Keratinocyte (primary cell): ENCODE data around the gene OR7C1. TPM values are rescaled to one million over a fixed set of nuclear protein-coding genes. Genes with fewer than 3 reads are reported as not detected.

Source experiments
- DNase-seq: peaks from one replicate; pipeline ENCODE4 v3.0.0-alpha.2; 2011; ENCODE audit warnings: low read depth, missing footprints, low spot score
- FAIRE-seq: peaks from 2 replicates; lab custom pipeline; 2011; peaks lifted over from hg19 to GRCh38; lab: Jason Lieb, UNC
- H2AFZ ChIP-seq: 2 replicates; pipeline ENCODE4 v1.6.0; 2012; ENCODE audit warnings: low read length, control low read depth, inconsistent platforms; ENCODE audit not compliant: control insufficient read depth
- H3K27ac ChIP-seq: 2 replicates; pipeline ENCODE4 v1.5.1; 2011; ENCODE audit warnings: low read length; ENCODE audit not compliant: control insufficient read depth, insufficient read depth
- H3K27me3 ChIP-seq: 3 replicates; pipeline ENCODE4 v1.6.0; 2011; ENCODE audit warnings: low read length; ENCODE audit not compliant: control insufficient read depth, insufficient read depth; ENCODE audit errors: extremely low read depth
- H3K36me3 ChIP-seq, 2 experiments: 2 replicates in 1 of 2; 3 replicates in 1 of 2; pipeline ENCODE4 v1.5.1; 2011; ENCODE audit warnings: low read length in 2 of 2, mild to moderate bottlenecking in 1 of 2; ENCODE audit not compliant: control insufficient read depth in 2 of 2, insufficient read depth in 2 of 2; ENCODE audit errors: extremely low read depth in 1 of 2
- H3K4me1 ChIP-seq: 3 replicates; pipeline ENCODE4 v1.5.1; 2011; ENCODE audit warnings: low read length; ENCODE audit not compliant: control insufficient read depth, insufficient read depth; ENCODE audit errors: extremely low read depth
- H3K4me2 ChIP-seq: 3 replicates; pipeline ENCODE4 v1.6.0; 2011; ENCODE audit warnings: low read depth, low read length; ENCODE audit not compliant: control insufficient read depth, insufficient read depth; ENCODE audit errors: extremely low read depth
- H3K4me3 ChIP-seq, 3 experiments: fragments of 200-600 bp in 1 of 3; sonication (generic) in 1 of 3; 2 replicates in 2 of 3; 3 replicates in 1 of 3; pipeline ENCODE4 v1.5.1; 2011 to 2016; ENCODE audit warnings: low read length in 3 of 3, mild to moderate bottlenecking in 3 of 3, control low read depth in 2 of 3, inconsistent platforms in 1 of 3, low read depth in 1 of 3, mixed read lengths in 1 of 3, mixed run types in 1 of 3, moderate library complexity in 1 of 3; ENCODE audit not compliant: control insufficient read depth in 2 of 3, insufficient read depth in 2 of 3; ENCODE audit errors: extremely low read depth in 1 of 3
- H3K79me2 ChIP-seq: 2 replicates; pipeline ENCODE4 v1.6.0; 2012; ENCODE audit warnings: low read length; ENCODE audit not compliant: control insufficient read depth, insufficient read depth
- H3K9ac ChIP-seq: 3 replicates; pipeline ENCODE4 v1.6.0; 2011; ENCODE audit warnings: low read length; ENCODE audit not compliant: control insufficient read depth, insufficient read depth; ENCODE audit errors: extremely low read depth
- H3K9me1 ChIP-seq: 3 replicates; pipeline ENCODE4 v1.6.0; 2011; ENCODE audit warnings: low read length; ENCODE audit not compliant: control insufficient read depth, insufficient read depth; ENCODE audit errors: extremely low read depth
- H3K9me3 ChIP-seq: 2 replicates; pipeline ENCODE4 v1.5.1; 2012; ENCODE audit warnings: low read depth, low read length; ENCODE audit not compliant: control insufficient read depth
- H4K20me1 ChIP-seq: 3 replicates; pipeline ENCODE4 v1.6.0; 2011; ENCODE audit warnings: low read length; ENCODE audit not compliant: control insufficient read depth, insufficient read depth; ENCODE audit errors: extremely low read depth
- EZH2 ChIP-seq: IDR thresholded peaks from one replicate; pipeline ENCODE4 v1.6.1; 2012; ENCODE audit warnings: inconsistent platforms, mild to moderate bottlenecking, low read length, moderate library complexity
- dilution Hi-C: fragments of 300-500 bp; cut with MboI; formaldehyde crosslinking; loops from one replicate; pipeline ENCODE4 v1.7.0; 2020; ENCODE audit warnings: low sequenced_read_pairs; ENCODE audit not compliant: extremely low pct_ligation_motif_present
- polyA plus RNA-seq, 5 experiments: library from polyadenylated mRNA; depleted of rRNA in 3 of 5; stranded (reverse) in 3 of 5; stranded (forward) in 1 of 5; unstranded in 1 of 5; fragments of >200 nt; gene quantifications; 1 replicate in 1 of 5; 2 replicates in 3 of 5; 3 replicates in 1 of 5; pipeline versions ENCODE4 v1.2.1 to v1.2.3, GENCODE V29; 2011 to 2012; ENCODE audit warnings: missing spikeins in 2 of 5, low read depth in 1 of 5, low replicate concordance in 1 of 5
- TF ChIP-seq, protein P1 (sequence below), 3 experiments: IDR thresholded peaks in 1 of 3; conservative IDR thresholded peaks in 1 of 3; optimal IDR thresholded peaks in 1 of 3; 2 replicates in 2 of 3; 3 replicates in 1 of 3; pipeline versions ENCODE3 to v1.5.1; 2011; ENCODE audit warnings: low read length in 3 of 3, mild to moderate bottlenecking in 3 of 3, moderate library complexity in 2 of 3, control low read depth in 1 of 3, inconsistent platforms in 1 of 3; ENCODE audit not compliant: insufficient read depth in 2 of 3; ENCODE audit errors: extremely low read depth in 1 of 3

The OR7C1 gene
- polyA plus RNA-seq, 1 donor (not counting 4 experiments of a cell fraction or from before 2014, with no cell fraction given) = 0.09 TPM

DNA sequence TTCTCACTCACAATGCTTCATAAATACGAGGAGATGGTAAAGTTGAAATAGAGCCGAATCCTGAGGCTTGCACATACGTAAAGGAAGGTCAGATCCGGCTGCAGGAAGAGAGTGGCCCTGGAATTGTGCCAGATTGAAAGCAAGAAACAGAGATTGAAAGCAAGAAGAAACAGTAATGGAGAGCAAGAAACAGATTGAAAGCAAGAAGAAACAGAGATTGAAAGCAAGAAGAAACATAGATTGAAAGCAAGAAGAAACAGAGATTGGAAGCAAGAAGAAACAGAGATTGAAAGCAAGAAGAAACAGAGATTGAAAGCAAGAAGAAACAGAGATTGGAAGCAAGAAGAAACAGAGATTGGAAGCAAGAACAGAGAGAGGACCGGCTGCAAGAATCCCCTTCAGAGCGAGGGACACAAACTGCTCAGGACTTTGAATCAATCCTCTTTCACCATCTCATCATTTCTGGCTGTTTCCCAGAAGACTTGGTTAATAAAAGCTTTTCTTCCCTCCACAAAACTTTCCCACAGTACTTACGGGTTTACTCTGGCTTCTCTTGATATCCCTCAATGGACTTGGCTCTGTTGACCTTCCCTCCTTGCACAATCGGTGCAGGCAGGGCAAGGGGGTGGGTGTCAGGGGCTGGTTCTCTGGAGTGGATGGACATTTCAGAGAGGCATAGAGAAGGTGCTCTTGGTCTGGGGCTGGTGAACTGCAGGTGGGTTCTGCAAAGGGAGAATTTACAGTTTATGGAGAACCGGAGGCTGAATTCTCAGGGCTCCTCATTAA, 25.5 kb downstream of the OR7C1 start:
- H3K27me3 ChIP-seq = no peaks in the 10 kb centered on the region
- no peak overlapping the region for H3K4me2 ChIP-seq
- no peak for TF ChIP-seq EZH2
- TF ChIP-seq, protein P1, sequence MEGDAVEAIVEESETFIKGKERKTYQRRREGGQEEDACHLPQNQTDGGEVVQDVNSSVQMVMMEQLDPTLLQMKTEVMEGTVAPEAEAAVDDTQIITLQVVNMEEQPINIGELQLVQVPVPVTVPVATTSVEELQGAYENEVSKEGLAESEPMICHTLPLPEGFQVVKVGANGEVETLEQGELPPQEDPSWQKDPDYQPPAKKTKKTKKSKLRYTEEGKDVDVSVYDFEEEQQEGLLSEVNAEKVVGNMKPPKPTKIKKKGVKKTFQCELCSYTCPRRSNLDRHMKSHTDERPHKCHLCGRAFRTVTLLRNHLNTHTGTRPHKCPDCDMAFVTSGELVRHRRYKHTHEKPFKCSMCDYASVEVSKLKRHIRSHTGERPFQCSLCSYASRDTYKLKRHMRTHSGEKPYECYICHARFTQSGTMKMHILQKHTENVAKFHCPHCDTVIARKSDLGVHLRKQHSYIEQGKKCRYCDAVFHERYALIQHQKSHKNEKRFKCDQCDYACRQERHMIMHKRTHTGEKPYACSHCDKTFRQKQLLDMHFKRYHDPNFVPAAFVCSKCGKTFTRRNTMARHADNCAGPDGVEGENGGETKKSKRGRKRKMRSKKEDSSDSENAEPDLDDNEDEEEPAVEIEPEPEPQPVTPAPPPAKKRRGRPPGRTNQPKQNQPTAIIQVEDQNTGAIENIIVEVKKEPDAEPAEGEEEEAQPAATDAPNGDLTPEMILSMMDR (optimal IDR thresholded peaks at IDR 0.05 in 1 of 3, IDR thresholded peaks at IDR 0.05 in 1 of 3, conservative IDR thresholded peaks at IDR 0.05 in 1 of 3; ENCODE audit: extremely low read depth in 1 of 3, insufficient read depth in 2 of 3, low read length in 3 of 3) = no peak
- dilution Hi-C loops = no loop called here
- FAIRE-seq = no peak
- no peaks in the 10 kb centered on the region for H3K9me1 ChIP-seq
- H3K27ac ChIP-seq = no peak overlapping the region
- no peak overlapping the region for H3K4me3 ChIP-seq
- no peaks in the 10 kb centered on the region for H3K9me3 ChIP-seq
- H4K20me1 ChIP-seq = no peaks in the 10 kb centered on the region
- no peak overlapping the region for H2AFZ ChIP-seq
- H3K79me2 ChIP-seq = no peaks in the 10 kb centered on the region
- no peak overlapping the region for H3K9ac ChIP-seq
- no peaks in the 10 kb centered on the region for H3K4me1 ChIP-seq
- H3K36me3 ChIP-seq = no peaks in the 10 kb centered on the region
- DNase-seq = no peak

DNA sequence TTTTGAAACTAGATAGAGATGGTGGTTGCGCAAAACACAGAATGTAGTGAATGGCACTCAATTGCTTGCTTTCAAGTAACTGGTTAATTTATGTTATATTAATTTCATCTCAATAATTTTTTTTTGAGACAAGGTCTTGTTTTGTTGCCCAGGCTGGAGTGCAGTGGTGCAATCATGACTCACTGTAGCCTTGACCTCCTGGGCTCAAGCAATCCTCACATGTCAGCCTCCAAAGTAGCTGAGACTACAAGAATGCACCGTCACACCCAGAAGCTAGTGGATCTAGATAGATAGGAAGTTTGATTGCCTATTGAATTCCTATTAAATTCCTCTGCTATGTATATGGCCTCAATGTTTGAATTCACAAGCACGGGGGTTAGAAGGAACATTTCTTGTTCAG, 30.2 kb downstream of the OR7C1 start:
- Histone ChIP-seq H3K4me1 (no peaks in the 10 kb centered on the region), H3K4me3 (no peak overlapping the region), H3K9me1 (no peaks in the 10 kb centered on the region), H3K9me3 (no peaks in the 10 kb centered on the region), H3K27me3 (no peaks in the 10 kb centered on the region), H2AFZ (no peak overlapping the region), H4K20me1 (no peaks in the 10 kb centered on the region), H3K27ac (no peak overlapping the region), H3K9ac (no peak overlapping the region), H3K79me2 (no peaks in the 10 kb centered on the region), H3K4me2 (no peak overlapping the region), H3K36me3 (no peaks in the 10 kb centered on the region)
- no peak for TF ChIP-seq EZH2
- TF ChIP-seq, protein P1 (optimal IDR thresholded peaks at IDR 0.05 in 1 of 3, IDR thresholded peaks at IDR 0.05 in 1 of 3, conservative IDR thresholded peaks at IDR 0.05 in 1 of 3; ENCODE audit: extremely low read depth in 1 of 3, insufficient read depth in 2 of 3, low read length in 3 of 3) = no peak
- FAIRE-seq (no peak), DNase-seq (no peak)
- dilution Hi-C loops = no loop called here
